Skeletal muscle satellite cell (primary cell): ENCODE measurements around the gene FBXL13.
"Not testable (repeated sequence)": the region's sequence is repeated elsewhere in the genome, so short reads cannot be mapped to it uniquely, and the experiment has no call there.

ENCODE experiments used
- H3K27me3 ChIP-seq: 2 replicates; pipeline ENCODE4 v1.7.0; 2013; ENCODE audit warnings: low read length; ENCODE audit not compliant: control insufficient read depth, insufficient read depth
- H3K36me3 ChIP-seq: 2 replicates; pipeline ENCODE4 v1.7.0; 2013; ENCODE audit warnings: mild to moderate bottlenecking, control low read depth, low read length; ENCODE audit not compliant: insufficient read depth
- H3K4me1 ChIP-seq: 2 replicates; pipeline ENCODE4 v1.7.0; 2013; ENCODE audit warnings: low read length; ENCODE audit not compliant: control insufficient read depth, insufficient read depth
- H3K4me2 ChIP-seq: 2 replicates; pipeline ENCODE4 v1.7.0; 2013; ENCODE audit warnings: mild to moderate bottlenecking, low read length
- H3K4me3 ChIP-seq: 2 replicates; pipeline ENCODE4 v1.7.0; 2013; ENCODE audit warnings: low read length
- H3K9ac ChIP-seq: 2 replicates; pipeline ENCODE4 v1.7.0; 2013; ENCODE audit warnings: mild to moderate bottlenecking, low read depth, low read length, moderate library complexity
- H3K9me3 ChIP-seq: replicated peaks from 2 replicates; pipeline ENCODE4 v1.7.0; 2013; ENCODE audit warnings: mild to moderate bottlenecking, control low read depth, low read length

FBXL13 gene

GRCh38 chr7:102794567-102794966 lies 280.0 kb downstream of the FBXL13 start:
- not testable (repeated sequence) for H3K9ac ChIP-seq, H3K36me3 ChIP-seq, H3K9me3 ChIP-seq, H3K4me2 ChIP-seq, H3K4me3 ChIP-seq, H3K27me3 ChIP-seq, H3K4me1 ChIP-seq

- not testable (repeated sequence) for H3K9me3 ChIP-seq, H3K36me3 ChIP-seq, H3K4me1 ChIP-seq, H3K4me3 ChIP-seq, H3K27me3 ChIP-seq, H3K9ac ChIP-seq, H3K4me2 ChIP-seq
Measured at GRCh38 chr7:102791831-102792230, 282.8 kb downstream of the FBXL13 start.

GRCh38 chr7:102791367-102791766 lies 283.2 kb downstream of the FBXL13 start:
- H3K9ac ChIP-seq, H3K36me3 ChIP-seq, H3K27me3 ChIP-seq, H3K4me2 ChIP-seq, H3K4me1 ChIP-seq, H3K9me3 ChIP-seq, H3K4me3 ChIP-seq: not testable (repeated sequence)

GRCh38 chr7:102790364-102791100 lies 284.1 kb downstream of the FBXL13 start:
- not testable (repeated sequence) for H3K27me3 ChIP-seq, H3K4me2 ChIP-seq, H3K4me1 ChIP-seq, H3K4me3 ChIP-seq, H3K9ac ChIP-seq, H3K9me3 ChIP-seq, H3K36me3 ChIP-seq

GRCh38 chr7:102788770-102789169 lies 285.8 kb downstream of the FBXL13 start:
- H3K4me2 ChIP-seq, H3K36me3 ChIP-seq, H3K4me1 ChIP-seq, H3K9ac ChIP-seq, H3K27me3 ChIP-seq, H3K4me3 ChIP-seq, H3K9me3 ChIP-seq: not testable (repeated sequence)

GRCh38 chr7:102780926-102781325 lies 293.7 kb downstream of the FBXL13 start:
- H3K9ac ChIP-seq, H3K4me1 ChIP-seq, H3K27me3 ChIP-seq, H3K36me3 ChIP-seq, H3K9me3 ChIP-seq, H3K4me2 ChIP-seq, H3K4me3 ChIP-seq: not testable (repeated sequence)

- H3K4me3 ChIP-seq, H3K4me2 ChIP-seq, H3K9me3 ChIP-seq, H3K4me1 ChIP-seq, H3K9ac ChIP-seq, H3K27me3 ChIP-seq, H3K36me3 ChIP-seq: not testable (repeated sequence)
Measured at GRCh38 chr7:102778663-102779062, 295.9 kb downstream of the FBXL13 start.

- H3K9ac ChIP-seq, H3K27me3 ChIP-seq, H3K4me2 ChIP-seq, H3K36me3 ChIP-seq, H3K9me3 ChIP-seq, H3K4me3 ChIP-seq, H3K4me1 ChIP-seq: not testable (repeated sequence)
Measured at GRCh38 chr7:102776217-102776616, 298.4 kb downstream of the FBXL13 start.

GRCh38 chr7:102770467-102770866 lies 304.1 kb downstream of the FBXL13 start:
- not testable (repeated sequence) for H3K4me1 ChIP-seq, H3K27me3 ChIP-seq, H3K9ac ChIP-seq, H3K36me3 ChIP-seq, H3K4me3 ChIP-seq, H3K4me2 ChIP-seq, H3K9me3 ChIP-seq

GRCh38 chr7:102769657-102770192 lies 304.9 kb downstream of the FBXL13 start:
- not testable (repeated sequence) for H3K36me3 ChIP-seq, H3K9ac ChIP-seq, H3K4me1 ChIP-seq

GRCh38 chr7:102763295-102763905 lies 311.2 kb downstream of the FBXL13 start:
- H3K36me3 ChIP-seq, H3K27me3 ChIP-seq, H3K9me3 ChIP-seq: not testable (repeated sequence)

More at GRCh38 chr7:102769657-102770192, 304.9 kb downstream of the FBXL13 start:
- H3K27me3 ChIP-seq, H3K9me3 ChIP-seq, H3K4me3 ChIP-seq, H3K4me2 ChIP-seq: not testable (repeated sequence)

More at GRCh38 chr7:102763295-102763905, 311.2 kb downstream of the FBXL13 start:
- not testable (repeated sequence) for H3K4me1 ChIP-seq, H3K9ac ChIP-seq, H3K4me2 ChIP-seq, H3K4me3 ChIP-seq
